Dedifferentiated amniotic fluid mesenchymal stem cell (primary cell): ENCODE results near the gene TUBB8.
"Not testable (repeated sequence)": the region's sequence is repeated elsewhere in the genome, so short reads cannot be mapped to it uniquely, and the experiment has no call there.

Experiments
- DNase-seq: peaks from one replicate; pipeline ENCODE4 v3.0.0-alpha.2; 2016; ENCODE audit errors: extremely low spot score

Gene TUBB8

GRCh38 chr10:47864-48263, 1.2 kb downstream of the TUBB8 start:
- DNase-seq, result not testable (repeated sequence)

- DNase-seq, result not testable (repeated sequence)
These were observed 35.8 kb downstream of the TUBB8 start for GRCh38 chr10:13315-13635.

GRCh38 chr10:12444-13314, 36.4 kb downstream of the TUBB8 start:
- DNase-seq, result not testable (repeated sequence)

GRCh38 chr10:11260-11659, 37.8 kb downstream of the TUBB8 start:
- DNase-seq, result not testable (repeated sequence)

GRCh38 chr10:10261-10971, 38.7 kb downstream of the TUBB8 start:
- DNase-seq, result not testable (repeated sequence)
